Neuronal stem cell (in vitro differentiated cells): ENCODE data around the gene KIFC1.

ENCODE experiments used
- DNase-seq: peaks from one replicate; pipeline ENCODE4 v3.0.0-alpha.2; 2013; ENCODE audit warnings: low spot score
- H2AFZ ChIP-seq: one replicate; pipeline ENCODE4 v1.6.1; 2013; ENCODE audit warnings: mild to moderate bottlenecking, low read length, inconsistent platforms
- H2AK5ac ChIP-seq: 2 replicates; pipeline ENCODE4 v1.6.1; 2013; ENCODE audit warnings: low read depth, mild to moderate bottlenecking, inconsistent platforms, low read length, moderate library complexity, mixed read lengths
- H2BK120ac ChIP-seq: 2 replicates; pipeline ENCODE4 v1.6.1; 2013; ENCODE audit warnings: low read depth, mild to moderate bottlenecking, inconsistent platforms, low read length, moderate library complexity, mixed read lengths
- H2BK12ac ChIP-seq: one replicate; pipeline ENCODE4 v1.6.1; 2013; ENCODE audit warnings: low read length, inconsistent platforms
- H2BK15ac ChIP-seq: 2 replicates; pipeline ENCODE4 v1.6.1; 2013; ENCODE audit warnings: mild to moderate bottlenecking, low read length, inconsistent platforms, mixed read lengths
- H2BK5ac ChIP-seq: one replicate; pipeline ENCODE4 v1.6.1; 2013; ENCODE audit warnings: inconsistent platforms, mild to moderate bottlenecking, low read length, moderate library complexity
- H3K14ac ChIP-seq: one replicate; pipeline ENCODE4 v1.6.1; 2013; ENCODE audit warnings: low read length, inconsistent platforms
- H3K18ac ChIP-seq: 2 replicates; pipeline ENCODE4 v1.6.1; 2013; ENCODE audit warnings: low read length, inconsistent platforms
- H3K23ac ChIP-seq: 2 replicates; pipeline ENCODE4 v1.6.1; 2013; ENCODE audit warnings: low read depth, mild to moderate bottlenecking, mixed read lengths, low read length, inconsistent platforms; ENCODE audit not compliant: poor library complexity
- H3K27ac ChIP-seq: replicated peaks from 3 replicates; pipeline ENCODE4 v1.5.1; 2013; ENCODE audit warnings: low read length, inconsistent platforms
- H3K27me3 ChIP-seq, 3 experiments: 2 replicates each; pipeline ENCODE4 v1.6.1; 2013; ENCODE audit warnings: low read length in 3 of 3, mild to moderate bottlenecking in 2 of 3, inconsistent platforms in 1 of 3, low read depth in 1 of 3, mixed read lengths in 1 of 3, moderate library complexity in 1 of 3; ENCODE audit not compliant: control insufficient read depth in 3 of 3, insufficient read depth in 3 of 3
- H3K36me3 ChIP-seq, 2 donors: replicated peaks in 1 of 2; 2 replicates each; pipeline ENCODE4 v1.6.1; 2013; ENCODE audit warnings: low read length in 2 of 2; ENCODE audit not compliant: control insufficient read depth in 2 of 2, insufficient read depth in 2 of 2
- H3K4ac ChIP-seq: 2 replicates; pipeline ENCODE4 v1.6.1; 2013; ENCODE audit warnings: inconsistent platforms, mild to moderate bottlenecking, low read length, moderate library complexity
- H3K4me1 ChIP-seq, 2 donors: 1 replicate in 1 of 2; 2 replicates in 1 of 2; pipeline ENCODE4 v1.6.1; 2013; ENCODE audit warnings: low read length in 2 of 2, low read depth in 1 of 2; ENCODE audit not compliant: control insufficient read depth in 2 of 2, insufficient read depth in 1 of 2
- H3K4me2 ChIP-seq: one replicate; pipeline ENCODE4 v1.6.1; 2013; ENCODE audit warnings: mild to moderate bottlenecking, low read length, inconsistent platforms; ENCODE audit not compliant: insufficient read depth, poor library complexity, severe bottlenecking
- H3K4me3 ChIP-seq, 2 donors: 2 replicates each; pipeline ENCODE4 v1.5.1; 2013; ENCODE audit warnings: low read length in 2 of 2, mild to moderate bottlenecking in 2 of 2, inconsistent platforms in 1 of 2, moderate library complexity in 1 of 2
- H3K79me1 ChIP-seq: one replicate; pipeline ENCODE4 v1.6.1; 2013; ENCODE audit warnings: low read depth, mild to moderate bottlenecking, inconsistent platforms, low read length, moderate library complexity
- H3K9ac ChIP-seq: one replicate; pipeline ENCODE4 v1.6.1; 2013; ENCODE audit warnings: mild to moderate bottlenecking, low read depth, low read length, inconsistent platforms; ENCODE audit not compliant: poor library complexity
- H3K9me3 ChIP-seq, 2 donors: replicated peaks in 1 of 2; 2 replicates each; pipeline versions ENCODE3 to v1.6.1; 2013; ENCODE audit warnings: low read length in 2 of 2, mild to moderate bottlenecking in 2 of 2, inconsistent platforms in 1 of 2, low read depth in 1 of 2, mixed read lengths in 1 of 2, moderate library complexity in 1 of 2; ENCODE audit not compliant: control insufficient read depth in 2 of 2, insufficient read depth in 1 of 2
- H4K8ac ChIP-seq: one replicate; pipeline ENCODE4 v1.6.1; 2013; ENCODE audit warnings: low read depth, mild to moderate bottlenecking, inconsistent platforms, low read length, moderate library complexity
- H4K91ac ChIP-seq: one replicate; pipeline ENCODE4 v1.6.1; 2013; ENCODE audit warnings: low read length, low read depth, mild to moderate bottlenecking, inconsistent platforms; ENCODE audit not compliant: poor library complexity
- WGBS, 2 donors: extraction: QIAGEN DNeasy Blood & Tissue Kit; methylation state at CpG; one replicate each; pipeline ENCODE4 v1.1.7; 2013; ENCODE audit warnings: missing lambda C conversion rate in 2 of 2, mixed read lengths in 1 of 2; ENCODE audit not compliant: insufficient read length in 2 of 2, insufficient replicate concordance in 1 of 2; ENCODE audit errors: extremely low coverage in 2 of 2; 5-methylcytosine and 5-hydroxymethylcytosine counted together

KIFC1 gene

DNA sequence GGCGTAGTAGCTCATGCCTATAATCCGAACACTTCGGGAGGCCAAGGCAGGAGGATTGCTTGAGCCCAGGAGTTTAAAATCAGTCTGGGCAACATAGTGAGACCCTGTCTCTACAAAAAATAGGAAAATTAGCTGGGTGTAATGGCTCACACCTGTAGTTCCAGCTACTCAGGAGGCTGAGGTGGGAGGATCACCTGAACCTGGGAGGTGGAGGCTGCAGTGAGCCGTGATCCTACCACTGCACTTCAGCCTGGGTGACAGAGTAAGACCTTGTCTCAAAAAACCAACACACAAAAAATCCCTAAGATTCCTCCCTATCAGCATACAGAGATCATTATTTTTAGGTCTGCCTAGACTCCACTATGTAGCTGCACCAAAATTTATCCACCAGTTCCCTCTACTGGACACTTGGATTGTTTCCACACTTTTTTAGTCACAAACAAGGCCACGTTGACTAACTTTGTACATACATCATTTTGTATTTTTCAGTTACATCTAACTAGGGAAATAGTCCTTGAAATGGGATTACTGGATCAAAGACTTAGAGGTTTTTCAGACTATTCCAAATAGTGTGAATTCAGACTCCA lies 15.6 kb downstream of the KIFC1 start:
- no CpG with 5 or more reads among the region's 5 CpGs for WGBS, 2 donors
- peaks cover 43 to 73% of the 10 kb centered on the region in 2 donors for H3K36me3 ChIP-seq

DNA sequence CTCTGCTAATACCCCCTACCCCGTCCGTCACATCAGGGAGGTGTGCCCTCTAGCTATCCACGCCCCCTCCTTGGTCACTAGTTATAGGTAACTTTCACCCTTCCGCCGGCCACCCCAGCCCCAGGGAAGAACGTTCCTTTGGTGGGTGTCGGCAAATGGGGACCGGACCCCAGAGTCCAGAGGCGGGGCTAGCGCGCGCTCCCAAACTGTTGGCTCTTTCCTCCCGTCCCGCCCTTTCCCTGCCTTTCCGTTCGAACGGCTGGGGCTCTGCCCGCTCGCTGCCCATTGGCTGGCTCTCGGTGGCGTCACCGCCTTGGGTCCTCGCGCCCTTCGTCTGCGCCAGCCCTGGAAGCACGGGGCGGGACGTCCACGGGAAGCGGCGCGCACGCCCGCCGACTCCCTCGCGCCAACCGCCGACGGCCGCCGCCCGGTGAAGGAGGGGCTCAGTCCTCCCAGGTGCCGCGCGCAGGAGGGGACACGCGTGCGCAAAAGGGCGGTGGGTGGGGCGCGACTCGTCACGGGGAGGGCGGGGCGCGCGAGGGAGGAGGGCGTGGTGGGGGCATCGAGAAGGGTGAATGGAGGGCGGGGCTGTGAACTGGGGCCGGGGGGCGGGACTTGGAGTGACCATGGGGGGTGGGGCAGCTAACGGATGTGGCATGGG lies 18.6 kb downstream of the KIFC1 start:
- no peak overlapping the region for H2BK12ac ChIP-seq

More for the DNA sequence above, 15.6 kb downstream of the KIFC1 start:
- no peak overlapping the region for H2BK12ac ChIP-seq
- no peak overlapping the region for H4K8ac ChIP-seq
- no peak overlapping the region for H4K91ac ChIP-seq
- H3K23ac ChIP-seq = no peak overlapping the region
- no peak overlapping the region for H3K4ac ChIP-seq
- H2AFZ ChIP-seq = no peak overlapping the region
- H3K9me3 ChIP-seq = no peaks in the 10 kb centered on the region
- no peak overlapping the region for H3K9ac ChIP-seq
- no peak overlapping the region for H3K18ac ChIP-seq
- no peaks in the 10 kb centered on the region for H3K27me3 ChIP-seq
- no peak overlapping the region for H3K14ac ChIP-seq
- no peak overlapping the region for H2BK120ac ChIP-seq
- no peak for DNase-seq
- no peak overlapping the region for H3K4me2 ChIP-seq
- H2AK5ac ChIP-seq = no peak overlapping the region
- no peak overlapping the region for H3K27ac ChIP-seq
- H2BK5ac ChIP-seq = no peak overlapping the region
- H2BK15ac ChIP-seq = no peak overlapping the region
- no peak overlapping the region for H3K4me3 ChIP-seq
- peaks cover 2 to 4% of the 10 kb centered on the region in 2 donors for H3K4me1 ChIP-seq
- H3K79me1 ChIP-seq = no peaks in the 10 kb centered on the region

DNA sequence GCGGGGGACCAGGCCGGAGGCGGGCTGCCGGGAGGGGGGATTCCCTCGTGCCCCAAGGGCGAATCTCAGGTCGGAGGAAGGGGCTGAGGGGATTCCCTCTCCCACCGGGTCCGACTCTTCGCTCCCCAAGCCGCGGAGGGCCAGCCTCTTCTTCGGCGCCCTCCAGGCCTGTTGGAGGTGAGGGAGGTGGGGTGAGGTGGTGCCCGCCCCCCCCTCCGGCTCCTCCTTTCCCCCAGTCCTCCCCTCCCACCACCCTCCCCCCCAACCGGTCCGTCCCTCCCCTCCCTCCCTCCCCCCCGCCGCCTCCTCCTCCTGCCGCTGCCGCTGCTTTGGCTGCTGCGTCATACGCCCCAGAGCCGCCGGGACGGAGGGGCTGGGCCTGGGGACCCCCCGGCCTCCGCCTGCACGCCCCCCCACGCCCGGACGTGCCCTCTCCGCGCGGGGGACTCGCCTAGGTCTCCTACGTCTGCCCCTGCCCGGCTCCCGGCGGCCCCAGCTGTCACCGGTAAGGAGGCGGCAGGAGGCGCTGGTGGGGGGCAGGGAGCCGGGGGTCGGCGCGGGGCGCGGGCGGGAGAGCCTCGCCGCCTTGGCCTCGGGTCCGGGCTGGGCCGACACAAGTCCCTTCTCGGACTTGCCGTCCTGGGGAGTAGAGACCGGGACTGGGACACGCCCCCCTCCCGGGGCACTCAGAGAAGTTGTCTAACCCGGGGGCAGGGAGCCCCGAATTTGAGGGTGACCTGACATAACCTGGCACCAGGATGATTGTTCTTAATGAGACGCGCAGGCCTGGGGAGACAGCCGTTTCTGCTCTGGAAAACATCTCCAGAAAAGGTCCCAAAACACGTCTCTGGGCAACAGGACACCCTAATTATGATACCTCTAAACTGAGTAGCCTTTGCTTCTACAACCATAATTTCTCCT lies 19.3 kb downstream of the KIFC1 start, which contains the start of gene PHF1:
Gene PHF1, plus strand, starts transcription at position 304 of the 921 bp plus-strand sequence. CDS start 1,250 bp downstream, outside the sequence.
- Histone ChIP-seq H3K4me2 (peak within 1 kb of the TSS; percentile 73), H2BK5ac (peak within 1 kb of the TSS; percentile 79), H3K4ac (no peak within 1 kb of the TSS), H3K36me3 (peaks cover 44 to 73% of the 10 kb centered on the region in 2 donors), H2BK15ac (peak within 1 kb of the TSS; percentile 49), H2AK5ac (peak within 1 kb of the TSS; percentile 77), H3K4me3 (peak within 1 kb of the TSS; percentile 66 to 92), H2BK12ac (no peak within 1 kb of the TSS), H3K9ac (peak within 1 kb of the TSS; percentile 91), H3K27me3 (no peaks in the 10 kb centered on the region), H3K27ac (peak within 1 kb of the TSS; percentile 98), H4K8ac (no peak within 1 kb of the TSS), H3K4me1 (peaks cover 3 to 7% of the 10 kb centered on the region in 2 donors), H4K91ac (no peak within 1 kb of the TSS), H3K79me1 (no peaks in the 10 kb centered on the region), H3K9me3 (no peaks in the 10 kb centered on the region), H3K14ac (no peak within 1 kb of the TSS), H2AFZ (peak within 1 kb of the TSS; percentile 88), H3K18ac (peak within 1 kb of the TSS; percentile 98), H3K23ac (peak within 1 kb of the TSS; percentile 97), H2BK120ac (no peak within 1 kb of the TSS)
- WGBS, 2 donors = no CpG with 5 or more reads among the region's 67 CpGs
- no peak for DNase-seq

More for the DNA sequence above, 18.6 kb downstream of the KIFC1 start:
- Histone ChIP-seq H2AK5ac (no peak overlapping the region), H4K91ac (no peak overlapping the region), H3K14ac (no peak overlapping the region), H3K18ac (peak overlapping the region; percentile 69), H3K4me2 (peak overlapping the region; percentile 66), H2BK120ac (no peak overlapping the region), H3K36me3 (peaks cover 45 to 73% of the 10 kb centered on the region in 2 donors), H2BK5ac (peak overlapping the region; percentile 79), H3K23ac (peak overlapping the region; percentile 97), H3K79me1 (no peaks in the 10 kb centered on the region), H3K4me1 (peaks cover 3 to 4% of the 10 kb centered on the region in 2 donors), H3K9ac (peak overlapping the region; percentile 78), H3K27ac (peak overlapping the region; percentile 98), H3K9me3 (no peaks in the 10 kb centered on the region), H3K4me3 (peak overlapping the region; percentile 66 to 78), H3K4ac (no peak overlapping the region), H2BK15ac (no peak overlapping the region), H2AFZ (peak overlapping the region; percentile 88), H4K8ac (no peak overlapping the region), H3K27me3 (no peaks in the 10 kb centered on the region)
- no CpG with 5 or more reads among the region's 65 CpGs for WGBS, 2 donors
- DNase-seq = peak; percentile 99
